A673 (cell line): ENCODE results near the gene XPO6. TPM values are rescaled to one million over a fixed set of nuclear protein-coding genes. Genes with fewer than 3 reads are reported as not detected.

Source experiments
- BruUV-seq: library from RNA; stranded (reverse); fragments of 400-500 nt; replicated peaks from 2 replicates; lab custom pipeline; 2021; lab: Mats Ljungman, UMichigan
- CTCF ChIA-PET: fragments of 300-600 bp; sonication (Branson Sonifier 250); formaldehyde crosslinking; loops from one replicate; lab custom pipeline; 2022; ENCODE audit warnings: antibody characterized with exemption; lab: Charles Lee
- POLR2A ChIA-PET: fragments of 300-600 bp; sonication (Branson Sonifier 250); formaldehyde crosslinking; loops from one replicate; lab custom pipeline; 2022; ENCODE audit warnings: antibody characterized with exemption; ENCODE audit not compliant: low non-redundant PET; lab: Charles Lee
- DNase-seq: peaks from one replicate; pipeline ENCODE4 v3.0.0-alpha.2; 2015; ENCODE audit warnings: low spot score
- H3K27ac ChIP-seq: fragments of 200-600 bp; sonication (generic); 2 replicates; pipeline ENCODE4 v1.5.1; 2016; ENCODE audit warnings: mixed run types, low read depth, mild to moderate bottlenecking, mixed read lengths, antibody characterized with exemption, low read length; ENCODE audit not compliant: poor library complexity, severe bottlenecking
- H3K27me3 ChIP-seq: fragments of 200-600 bp; sonication (generic); replicated peaks from 2 replicates; pipeline ENCODE4 v1.6.1; 2017; ENCODE audit warnings: mixed run types, low read depth, mild to moderate bottlenecking, mixed read lengths, antibody characterized with exemption, low read length; ENCODE audit not compliant: insufficient read depth, poor library complexity
- H3K36me3 ChIP-seq: fragments of 200-600 bp; sonication (generic); 2 replicates; pipeline ENCODE4 v1.6.1; 2016; ENCODE audit warnings: mixed run types, mild to moderate bottlenecking, mixed read lengths, antibody characterized with exemption, low read length; ENCODE audit not compliant: insufficient read depth, poor library complexity, severe bottlenecking
- H3K4me1 ChIP-seq: fragments of 200-600 bp; sonication (generic); 2 replicates; pipeline ENCODE4 v1.6.1; 2017; ENCODE audit warnings: mixed run types, mild to moderate bottlenecking, mixed read lengths, antibody characterized with exemption, low read length; ENCODE audit not compliant: insufficient read depth, poor library complexity, severe bottlenecking
- H3K4me3 ChIP-seq: fragments of 200-600 bp; sonication (generic); 2 replicates; pipeline ENCODE4 v1.5.1; 2016; ENCODE audit warnings: low read depth, mixed run types, mild to moderate bottlenecking, mixed read lengths, low read length; ENCODE audit not compliant: poor library complexity, severe bottlenecking
- H3K9me3 ChIP-seq: fragments of 200-600 bp; sonication (generic); 2 replicates; pipeline ENCODE4 v1.6.1; 2016; ENCODE audit warnings: mixed run types, low read depth, mild to moderate bottlenecking, mixed read lengths, antibody characterized with exemption, low read length; ENCODE audit not compliant: poor library complexity, severe bottlenecking
- EZH2 ChIP-seq: fragments of 200-600 bp; sonication (generic); IDR thresholded peaks from 2 replicates; pipeline ENCODE4 v1.6.1; 2017; ENCODE audit warnings: borderline replicate concordance, low read depth, mild to moderate bottlenecking, mixed read lengths, antibody characterized with exemption, low read length; ENCODE audit not compliant: poor library complexity, severe bottlenecking
- intact Hi-C: fragments of 100-400 bp; cut with micrococcal nuclease; formaldehyde crosslinking; loops from one replicate; pipeline ENCODE4 v1.10.0; 2022; ENCODE audit not compliant: unreplicated experiment
- total RNA-seq: library from RNA; stranded (reverse); gene quantifications from 2 replicates; pipeline ENCODE4 v1.2.3, GENCODE V29; 2021
- TF ChIP-seq, protein P1 (sequence below): fragments of 300-800, 200-600 bp; sonication (generic); conservative IDR thresholded peaks from 2 replicates; pipeline ENCODE4 v1.5.1; 2017; ENCODE audit warnings: low read depth, mild to moderate bottlenecking, antibody characterized with exemption, low read length, moderate library complexity, mixed read lengths

The XPO6 gene
- total RNA-seq, 1 experiment from 2014 or later, result 155 TPM

DNA sequence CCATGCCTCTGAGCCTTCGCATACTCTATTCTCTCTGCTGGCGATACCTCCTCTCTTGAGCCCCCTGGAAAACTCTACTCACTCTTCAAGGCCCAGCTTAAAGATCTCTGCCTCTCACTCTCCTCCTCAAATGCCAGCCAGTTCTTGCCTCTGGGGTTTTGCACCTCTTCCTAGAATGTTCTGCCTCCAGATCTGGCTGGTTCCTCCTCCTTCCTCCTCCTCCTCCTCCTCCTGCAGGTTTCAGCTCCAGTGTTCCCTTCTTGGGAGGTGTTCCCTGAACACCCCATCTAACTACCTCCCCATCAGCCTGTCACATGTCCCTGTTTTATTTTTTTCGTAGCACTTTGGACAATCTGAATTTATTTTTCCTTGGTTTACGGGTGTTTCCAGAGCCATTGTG is 45.5 kb upstream of the XPO6 start:
- H3K36me3 ChIP-seq, result no peaks in the 10 kb centered on the region
- no peaks in the 10 kb centered on the region for H3K4me1 ChIP-seq
- intact Hi-C loops, result no loop called here
- no peaks in the 10 kb centered on the region for H3K27me3 ChIP-seq
- no peak for DNase-seq
- no TSS peak for BruUV-seq
- CTCF ChIA-PET, result no interaction called here
- POLR2A ChIA-PET, result no interaction called here
- H3K27ac ChIP-seq, result no peak overlapping the region
- no peak overlapping the region for H3K4me3 ChIP-seq
- TF ChIP-seq, protein P1, sequence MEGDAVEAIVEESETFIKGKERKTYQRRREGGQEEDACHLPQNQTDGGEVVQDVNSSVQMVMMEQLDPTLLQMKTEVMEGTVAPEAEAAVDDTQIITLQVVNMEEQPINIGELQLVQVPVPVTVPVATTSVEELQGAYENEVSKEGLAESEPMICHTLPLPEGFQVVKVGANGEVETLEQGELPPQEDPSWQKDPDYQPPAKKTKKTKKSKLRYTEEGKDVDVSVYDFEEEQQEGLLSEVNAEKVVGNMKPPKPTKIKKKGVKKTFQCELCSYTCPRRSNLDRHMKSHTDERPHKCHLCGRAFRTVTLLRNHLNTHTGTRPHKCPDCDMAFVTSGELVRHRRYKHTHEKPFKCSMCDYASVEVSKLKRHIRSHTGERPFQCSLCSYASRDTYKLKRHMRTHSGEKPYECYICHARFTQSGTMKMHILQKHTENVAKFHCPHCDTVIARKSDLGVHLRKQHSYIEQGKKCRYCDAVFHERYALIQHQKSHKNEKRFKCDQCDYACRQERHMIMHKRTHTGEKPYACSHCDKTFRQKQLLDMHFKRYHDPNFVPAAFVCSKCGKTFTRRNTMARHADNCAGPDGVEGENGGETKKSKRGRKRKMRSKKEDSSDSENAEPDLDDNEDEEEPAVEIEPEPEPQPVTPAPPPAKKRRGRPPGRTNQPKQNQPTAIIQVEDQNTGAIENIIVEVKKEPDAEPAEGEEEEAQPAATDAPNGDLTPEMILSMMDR, result no peak
- no peak for TF ChIP-seq EZH2
- no peaks in the 10 kb centered on the region for H3K9me3 ChIP-seq

DNA sequence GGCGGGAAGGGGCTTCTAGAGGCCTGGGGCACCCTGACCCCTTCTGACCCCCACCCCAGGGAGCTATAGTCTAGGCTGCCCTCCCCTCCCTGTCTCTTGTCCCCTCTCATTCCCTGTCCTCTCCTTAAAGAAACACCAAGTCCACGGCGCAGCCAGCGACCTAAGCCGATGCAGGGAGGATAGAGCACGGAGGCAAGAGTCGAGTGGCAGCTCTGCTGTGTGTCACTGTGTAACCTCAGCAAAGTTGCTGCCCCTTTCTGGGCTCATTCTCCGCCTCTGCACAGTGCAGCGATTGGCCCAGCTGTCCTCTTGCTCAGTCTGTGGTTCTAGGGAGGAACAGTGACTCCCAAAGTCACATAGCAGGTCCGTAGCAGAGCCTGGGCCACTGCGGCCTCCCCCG is 44.1 kb upstream of the XPO6 start:
- no peaks in the 10 kb centered on the region for H3K9me3 ChIP-seq
- CTCF ChIA-PET, result no interaction called here
- no peaks in the 10 kb centered on the region for H3K27me3 ChIP-seq
- no peak overlapping the region for H3K4me3 ChIP-seq
- intact Hi-C loops, result no loop called here
- TF ChIP-seq, protein P1, result no peak
- TF ChIP-seq EZH2, result no peak
- H3K36me3 ChIP-seq, result no peaks in the 10 kb centered on the region
- no peak for DNase-seq
- no peak overlapping the region for H3K27ac ChIP-seq
- no TSS peak for BruUV-seq
- POLR2A ChIA-PET, result no interaction called here
- H3K4me1 ChIP-seq, result no peaks in the 10 kb centered on the region

DNA sequence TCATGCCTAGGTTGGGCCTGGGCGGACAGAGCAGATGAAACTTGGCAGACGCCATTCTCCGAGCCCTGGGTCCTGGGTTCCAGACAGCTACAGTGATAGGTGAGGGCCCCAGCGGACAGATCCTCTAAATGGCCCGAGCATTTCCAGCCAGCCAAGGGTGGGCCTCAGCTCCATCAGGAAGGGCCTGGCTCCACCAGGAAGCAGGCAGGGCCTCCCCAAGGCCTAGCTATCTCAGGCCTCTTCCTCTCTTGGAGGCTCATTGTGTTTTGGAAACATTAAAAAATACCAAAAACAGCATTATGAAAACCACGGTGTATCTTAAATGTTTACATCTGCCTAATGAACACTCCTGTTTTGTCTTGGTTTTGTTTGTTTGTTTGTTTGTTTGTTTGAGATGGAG is 42.4 kb upstream of the XPO6 start:
- Histone ChIP-seq H3K27ac (no peak overlapping the region), H3K9me3 (no peaks in the 10 kb centered on the region), H3K27me3 (no peaks in the 10 kb centered on the region), H3K4me3 (no peak overlapping the region), H3K36me3 (no peaks in the 10 kb centered on the region), H3K4me1 (no peaks in the 10 kb centered on the region)
- DNase-seq, result no peak
- no TSS peak for BruUV-seq
- ChIA-PET POLR2A (interaction anchor here (0.6 kb wide), 1 partner anchor 112 kb away, joined by 4 read pairs; no protein-coding TSS in a partner anchor), CTCF (no interaction called here)
- TF ChIP-seq EZH2, result no peak
- TF ChIP-seq, protein P1, result no peak
- intact Hi-C loops, result no loop called here
